Amygdala (tissue), 56 donors: ENCODE data around the gene L1CAM.
A peak's percentile ranks its signal among the peaks of the same experiment; 100 is the strongest.

Experiments
- DNase-seq, 56 donors: peaks; one replicate each; lab custom pipeline; 2025; lab: John Stamatoyannopoulos, UW

L1CAM gene

DNA sequence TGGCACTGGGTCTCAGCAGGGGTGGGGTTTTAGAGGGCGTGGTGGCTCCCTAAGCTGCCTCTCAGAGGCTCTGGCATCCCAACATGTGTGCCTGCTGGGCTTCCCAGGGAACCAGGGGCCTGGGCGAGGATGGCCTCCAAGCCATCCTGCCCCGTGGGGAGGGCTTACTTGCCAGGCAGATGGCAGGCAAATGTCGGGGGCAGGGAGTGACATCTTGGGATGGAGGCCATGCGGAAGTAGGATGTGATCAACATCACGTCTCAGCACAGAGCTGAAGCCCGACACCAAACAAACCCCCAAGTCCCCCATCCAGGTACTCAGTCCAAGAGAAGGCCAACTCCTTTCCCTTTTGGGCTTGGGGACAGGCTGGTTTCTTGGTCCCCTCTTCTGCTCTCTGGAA is 4.7 kb downstream of the L1CAM start:
- no peak for DNase-seq

DNA sequence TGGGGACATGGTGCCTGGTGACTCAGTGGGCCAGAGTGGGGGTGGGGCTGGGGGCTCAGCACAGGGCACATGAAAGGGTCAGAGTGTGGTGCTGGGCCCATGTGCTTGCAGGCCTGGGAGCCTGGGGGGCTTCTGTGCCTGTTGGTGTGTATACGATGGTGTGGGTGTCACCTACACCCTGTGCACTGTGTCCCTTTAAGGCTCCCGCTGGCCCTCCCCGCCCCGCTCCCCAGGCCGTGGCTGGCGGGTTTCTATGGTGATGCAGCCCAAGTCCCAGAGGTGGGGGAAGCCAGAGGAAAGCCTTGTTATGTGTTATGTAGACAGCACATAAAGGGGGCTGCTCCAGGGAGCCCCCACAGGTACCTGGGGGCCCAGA is 5.5 kb downstream of the L1CAM start:
- no peak for DNase-seq

DNA sequence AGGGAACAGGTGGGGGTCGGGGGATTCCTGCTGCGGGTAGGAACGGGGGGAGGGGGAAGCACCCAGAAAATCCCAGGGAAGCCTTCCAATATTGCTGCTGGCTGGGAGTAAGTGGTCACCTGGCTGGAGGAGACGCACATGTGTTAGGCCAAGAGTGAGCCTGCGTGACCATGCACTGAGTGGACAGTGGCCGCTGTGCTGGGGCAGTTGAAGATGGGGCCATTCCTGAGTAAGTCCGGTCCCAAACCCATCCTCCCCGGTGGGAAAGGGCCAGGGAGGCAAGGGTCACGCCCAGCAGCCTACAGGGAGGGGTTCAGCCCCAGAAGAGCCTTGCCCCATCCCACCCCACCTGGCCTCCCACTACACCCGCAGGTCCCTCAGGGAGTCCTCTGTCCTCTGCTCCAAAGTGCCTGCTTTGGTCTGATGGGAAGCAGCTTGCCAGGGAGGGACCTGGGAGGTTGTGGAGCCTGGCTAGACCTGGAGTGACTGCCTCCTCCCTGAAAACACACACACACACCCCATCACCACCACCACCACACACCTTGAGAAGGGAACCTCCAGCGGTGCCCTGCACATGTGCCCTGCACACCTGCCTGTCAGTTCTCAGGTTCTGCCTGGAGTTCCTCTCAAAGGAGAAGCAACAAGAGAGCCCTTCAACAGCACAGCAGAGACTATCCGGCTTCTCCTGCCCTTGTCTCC is 6.1 kb downstream of the L1CAM start:
- no peak for DNase-seq

DNA sequence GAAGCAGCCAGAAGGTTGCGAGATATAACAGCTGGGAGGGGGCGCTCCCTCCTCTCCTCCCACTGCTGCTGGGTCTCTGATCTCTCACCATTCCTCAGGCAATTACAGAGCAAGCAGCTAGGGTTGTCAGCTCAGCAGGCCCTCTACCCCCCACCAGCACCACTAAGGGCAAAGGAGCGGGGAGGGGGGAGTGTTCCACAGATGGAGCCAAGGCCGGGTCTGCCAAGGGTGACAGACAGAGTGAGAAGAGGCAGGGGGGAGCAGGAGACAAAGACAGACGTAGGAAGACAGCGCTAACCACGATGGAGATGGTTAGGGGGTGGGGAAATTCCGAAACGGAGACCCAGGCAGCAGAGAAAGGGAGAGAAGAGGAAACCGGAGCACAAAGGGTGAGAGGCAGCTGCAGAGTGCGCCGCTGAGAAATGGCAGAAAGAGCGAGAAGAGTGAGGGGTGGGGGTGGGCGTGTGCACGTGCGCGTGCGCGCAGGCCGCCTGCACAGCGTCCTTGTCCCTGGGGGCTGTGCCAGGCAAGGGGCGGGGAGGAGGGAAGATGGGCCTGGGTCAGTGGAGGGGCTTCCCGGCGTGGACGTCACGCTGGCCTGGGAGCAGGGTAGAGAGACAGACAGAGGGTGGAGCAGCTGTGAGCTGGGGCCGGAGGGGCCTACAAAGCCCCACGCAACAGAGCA is 6.9 kb downstream of the L1CAM start:
- no peak for DNase-seq

DNA sequence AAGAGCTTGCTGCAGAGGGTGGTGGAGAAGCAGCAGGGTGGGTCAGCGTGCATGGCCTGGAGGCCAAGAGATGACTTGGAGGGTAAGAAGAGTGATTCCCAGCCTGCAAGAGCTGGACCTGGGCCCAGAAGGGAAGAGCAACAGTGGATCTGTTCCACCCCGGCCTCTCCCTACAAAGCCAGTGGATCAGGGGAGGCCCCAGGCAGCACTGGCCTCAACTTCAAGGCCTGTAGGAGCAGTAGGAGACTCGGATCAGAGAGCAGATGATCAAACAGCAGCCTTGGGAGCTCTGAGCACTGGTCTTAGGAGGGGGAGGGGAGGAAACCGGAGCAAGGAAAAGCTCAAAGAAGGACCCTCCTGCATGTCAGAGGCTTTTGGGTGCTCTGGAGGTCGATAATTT is 7.6 kb downstream of the L1CAM start:
- DNase-seq = no peak

DNA sequence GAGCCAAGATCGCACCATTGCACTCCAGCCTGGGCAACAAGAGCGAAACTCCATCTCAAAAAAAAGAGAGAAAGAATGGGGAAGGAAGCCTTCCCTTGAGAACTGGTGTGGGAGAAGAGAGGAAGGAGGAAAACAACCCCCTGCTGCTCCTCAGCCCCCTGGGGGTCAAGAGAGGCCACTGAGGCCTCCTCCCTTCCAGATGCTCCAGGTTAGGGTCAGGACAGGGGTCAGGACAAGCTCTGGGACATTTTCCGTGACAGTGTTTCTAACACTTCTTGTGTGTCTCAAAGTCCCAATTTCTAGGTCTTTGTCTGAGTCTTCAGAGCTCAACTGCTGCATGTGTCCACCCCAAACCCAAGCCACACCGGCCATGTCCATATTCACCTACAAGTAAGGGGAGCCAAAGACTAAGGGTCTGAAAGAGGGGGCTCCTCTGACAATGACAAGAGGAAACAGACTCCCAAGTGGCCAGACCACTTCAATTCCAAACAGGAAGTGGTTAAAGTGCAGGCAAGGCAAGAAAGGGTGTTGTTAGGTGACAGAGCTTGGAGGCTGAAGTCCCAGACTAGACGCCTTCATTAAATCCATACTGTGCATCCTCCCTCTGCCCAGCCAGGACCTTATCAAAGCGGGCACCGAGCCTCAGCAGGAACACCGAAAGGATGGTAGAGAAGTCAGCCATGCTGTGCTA is 8.3 kb downstream of the L1CAM start:
- DNase-seq = no peak

DNA sequence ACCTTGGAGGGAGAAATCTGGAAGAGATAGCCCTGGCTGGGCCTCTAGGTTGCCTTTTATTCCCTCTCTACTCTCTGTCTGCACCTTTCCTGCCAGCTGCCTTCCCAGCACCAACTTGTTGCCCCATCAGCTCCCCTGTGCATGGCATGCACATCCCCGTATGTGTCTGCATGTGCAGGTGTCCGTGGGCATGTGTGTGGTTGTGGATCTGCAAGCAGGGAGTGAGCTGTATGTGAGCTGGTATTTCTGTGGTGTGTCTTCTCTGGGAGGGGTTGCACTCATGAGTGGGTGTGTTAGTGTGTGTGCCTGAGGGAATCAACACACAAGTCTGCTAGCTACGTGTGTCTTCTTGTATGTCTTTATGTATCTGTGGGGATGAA is 9.9 kb downstream of the L1CAM start:
- no peak for DNase-seq

DNA sequence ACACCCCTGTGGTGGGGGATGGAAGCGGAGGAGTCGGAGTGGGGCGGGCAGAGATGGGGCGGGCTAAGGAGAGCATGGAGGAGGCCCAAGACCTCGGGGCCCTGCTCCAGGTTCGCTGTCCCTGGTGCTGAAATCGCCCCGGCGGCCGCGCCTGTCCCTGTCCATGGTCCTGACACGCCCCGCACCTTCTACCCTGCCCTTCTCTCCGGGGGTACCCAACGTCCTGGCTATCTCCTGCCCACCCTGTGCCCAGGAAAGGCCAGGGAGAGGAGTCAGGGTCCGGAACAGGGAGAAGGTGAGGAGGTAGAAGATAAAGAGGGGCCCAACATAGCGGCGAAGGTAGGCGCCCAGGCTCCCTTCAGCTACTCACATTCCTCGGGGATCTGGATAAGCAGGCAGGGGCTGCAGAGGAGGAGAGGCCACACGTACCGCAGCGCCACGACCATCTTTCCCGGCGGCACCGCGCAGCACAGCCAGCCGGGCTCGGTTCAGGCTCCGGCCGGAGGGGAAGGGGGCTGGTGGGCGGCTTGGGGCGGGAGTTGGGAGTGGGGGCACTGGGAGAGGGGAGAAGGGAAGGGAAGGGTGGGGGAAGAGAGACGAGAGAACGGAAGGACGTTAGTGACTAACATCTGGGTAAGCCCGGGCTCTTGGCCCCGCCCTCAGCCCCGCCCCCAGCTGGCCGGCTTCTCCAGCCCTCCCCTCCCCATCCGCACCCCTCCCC is 10.4 kb downstream of the L1CAM start:
- DNase-seq = peak in 33 of 56 donors; percentile 1 to 68 (median 20)

DNA sequence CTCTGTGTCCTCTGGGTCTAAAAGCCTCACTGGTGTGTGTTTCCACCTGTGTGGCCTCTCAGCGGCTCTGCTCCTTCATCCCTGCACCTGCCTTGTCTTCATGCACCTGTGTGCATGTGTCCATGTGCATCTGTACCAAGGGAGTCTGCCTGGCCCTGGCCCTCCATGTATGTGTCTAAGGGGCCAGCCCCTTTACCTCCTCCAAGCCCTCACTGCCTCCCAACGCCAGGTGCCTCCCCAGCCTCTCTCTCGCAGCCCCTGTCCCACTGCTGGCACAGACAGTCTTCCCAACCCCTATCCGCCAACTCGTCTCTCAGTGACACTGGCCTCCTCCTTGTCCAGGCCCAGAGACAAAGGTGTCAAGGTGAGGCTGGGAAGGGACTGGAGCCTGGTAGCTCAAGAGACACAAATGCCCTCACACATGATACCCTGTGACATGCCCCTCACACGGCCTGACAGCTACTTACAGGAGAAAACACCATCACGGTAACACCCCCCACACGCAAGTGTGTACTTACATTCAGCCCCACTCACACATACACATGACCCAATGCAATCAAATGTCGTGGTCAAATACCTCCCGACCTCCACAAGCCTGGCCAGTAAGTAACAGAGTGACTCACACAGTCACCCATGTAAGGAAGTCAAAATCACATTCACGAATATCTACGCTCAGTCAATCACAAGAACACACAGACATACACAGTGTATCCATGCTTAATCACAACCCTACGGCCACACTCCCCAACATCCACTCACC is 11.4 kb downstream of the L1CAM start:
- DNase-seq = no peak

DNA sequence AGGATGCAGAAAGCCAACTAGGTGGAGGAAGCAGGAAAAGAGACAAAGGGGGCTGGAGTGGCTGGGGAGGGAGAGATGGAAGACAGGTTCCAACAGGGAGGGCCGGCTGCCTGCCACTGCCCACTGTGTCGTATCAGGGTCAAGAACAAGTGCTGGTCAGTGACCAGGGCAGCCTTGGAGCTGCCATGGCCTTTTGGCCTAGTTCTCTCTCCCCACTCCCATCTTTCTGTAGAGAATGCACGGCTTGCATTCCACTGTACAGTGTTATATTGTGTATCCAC is 11.9 kb downstream of the L1CAM start:
- DNase-seq = no peak

DNA sequence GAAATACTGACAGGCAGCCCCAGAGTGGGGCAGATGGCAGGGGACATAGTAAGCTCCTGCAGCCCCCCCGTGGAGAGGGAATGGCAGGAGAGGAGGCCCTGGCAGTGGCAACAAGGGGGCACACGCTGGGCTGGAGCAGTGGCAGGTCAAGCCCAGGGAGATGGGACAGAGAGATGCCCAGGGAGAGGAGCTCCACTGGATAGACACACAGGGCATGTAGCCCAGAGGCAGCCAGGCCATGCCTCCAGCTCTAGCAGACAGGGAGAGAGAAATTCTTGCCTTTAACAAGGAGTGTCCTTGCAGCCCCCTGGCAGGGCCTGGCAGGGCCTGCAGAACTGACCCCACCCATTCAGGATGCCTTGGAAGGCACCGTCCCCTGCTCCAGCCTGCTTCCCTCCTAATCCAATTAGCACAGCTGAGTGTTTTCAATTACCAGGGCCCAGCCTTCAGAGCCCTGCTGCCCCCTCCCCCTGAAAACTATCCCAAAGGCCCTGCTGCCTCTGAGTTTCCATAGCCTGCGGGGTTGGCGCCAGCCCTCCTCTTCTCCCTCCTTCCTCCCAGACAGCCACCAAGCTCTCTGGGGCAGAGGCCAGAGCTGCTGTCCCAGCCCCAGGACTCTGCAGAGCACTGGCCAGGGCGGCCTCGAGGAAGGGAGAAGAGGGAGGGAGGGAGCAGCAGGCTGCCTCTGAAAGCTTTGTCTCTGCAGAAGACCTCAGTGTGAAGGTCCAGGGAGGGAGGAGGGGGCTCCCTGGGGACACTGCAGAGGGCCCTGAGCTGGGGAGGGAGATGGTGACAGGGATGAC is 12.5 kb downstream of the L1CAM start:
- peak in 1 of 56 donors; percentile 3 for DNase-seq

DNA sequence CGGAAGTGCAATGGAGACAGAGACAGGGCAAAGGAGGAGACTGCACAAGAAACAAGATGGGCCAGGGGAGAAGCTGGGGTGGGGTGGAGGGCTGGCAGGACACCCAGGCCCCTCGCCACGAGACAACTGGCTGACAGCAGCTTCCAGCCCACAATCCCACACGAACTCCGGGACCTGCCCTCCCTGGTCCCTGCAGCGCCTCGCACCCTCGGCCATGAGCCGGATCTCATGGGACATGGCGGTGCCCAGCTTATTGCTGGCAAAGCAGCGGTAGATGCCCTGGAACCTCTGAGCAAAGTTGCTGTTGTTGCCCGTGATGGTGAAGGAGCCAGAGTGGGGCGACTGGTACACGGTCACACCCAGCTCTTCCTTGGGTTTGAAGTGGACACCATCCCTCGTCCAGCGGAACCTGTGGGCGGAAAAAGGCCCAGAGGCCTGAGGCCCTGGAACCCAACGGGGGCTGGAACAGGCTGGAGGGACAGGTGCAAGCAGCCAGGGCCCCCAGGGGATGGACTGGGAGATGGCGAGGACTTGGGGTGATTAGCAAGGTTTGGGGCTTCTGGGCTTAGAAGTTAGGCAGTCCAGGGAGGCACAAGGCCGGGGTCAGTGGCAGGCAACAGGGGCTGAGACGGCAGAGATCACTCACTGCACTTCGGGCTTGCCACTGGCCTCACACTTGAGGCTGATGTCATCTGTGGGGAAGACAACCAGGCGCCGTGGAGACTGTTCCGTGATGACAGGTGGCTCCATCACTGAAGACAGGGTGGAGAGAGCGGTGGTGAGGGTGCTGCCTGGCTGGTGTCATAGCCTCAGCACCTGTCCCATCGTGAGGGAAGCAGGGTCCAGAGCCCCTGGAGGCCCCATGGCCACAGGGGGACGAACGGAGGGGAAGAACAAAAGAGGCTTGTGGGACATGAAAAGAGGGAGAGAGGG is 13.8 kb downstream of the L1CAM start:
- DNase-seq = no peak

DNA sequence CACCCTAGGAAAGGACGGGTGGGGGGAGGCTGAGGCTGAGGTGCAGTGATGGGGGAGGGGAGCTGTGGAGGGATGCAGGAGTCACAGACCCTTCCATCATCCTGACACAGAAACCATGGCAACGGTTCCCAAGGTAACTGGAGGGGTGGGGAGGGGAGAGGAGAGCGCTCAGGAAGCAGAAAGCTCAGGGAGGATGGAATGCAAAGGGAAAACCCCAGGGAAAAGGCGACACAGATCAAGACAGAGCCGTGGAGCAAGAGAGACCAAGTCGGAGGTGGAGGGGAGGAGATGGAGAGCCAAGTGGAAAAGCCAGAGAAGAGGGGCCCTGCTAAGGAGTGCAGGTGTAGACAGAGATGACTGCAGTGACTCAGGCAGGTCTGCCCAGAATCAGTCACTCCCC is 14.5 kb downstream of the L1CAM start:
- no peak for DNase-seq

DNA sequence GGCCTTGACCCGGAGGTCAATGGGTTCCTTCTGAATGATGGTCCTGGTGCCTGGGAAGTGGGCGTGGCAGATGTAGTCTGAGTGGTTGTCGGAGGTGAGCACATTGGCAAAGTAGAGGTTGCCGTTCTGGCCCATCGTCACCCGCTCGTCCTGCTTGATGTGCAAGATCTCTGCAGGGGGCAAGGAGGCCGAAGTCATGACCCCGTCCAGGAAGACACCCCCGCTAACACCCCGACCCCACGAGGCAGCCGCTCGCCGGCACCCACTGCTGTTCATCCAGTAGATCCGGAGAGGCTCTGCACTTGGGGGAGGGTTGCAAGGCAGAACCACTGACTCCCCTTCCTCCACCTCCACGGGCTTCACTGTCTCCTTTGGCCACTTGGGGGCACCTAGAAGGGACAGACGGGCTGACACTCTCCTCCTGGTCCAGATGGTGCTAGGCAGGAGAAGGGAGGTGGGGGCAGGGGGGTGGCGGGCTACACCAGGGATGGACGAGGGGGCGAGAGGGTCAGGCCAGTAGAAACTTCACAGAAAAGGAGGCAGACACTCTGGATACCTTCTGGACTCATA is 15.1 kb downstream of the L1CAM start:
- DNase-seq = no peak

DNA sequence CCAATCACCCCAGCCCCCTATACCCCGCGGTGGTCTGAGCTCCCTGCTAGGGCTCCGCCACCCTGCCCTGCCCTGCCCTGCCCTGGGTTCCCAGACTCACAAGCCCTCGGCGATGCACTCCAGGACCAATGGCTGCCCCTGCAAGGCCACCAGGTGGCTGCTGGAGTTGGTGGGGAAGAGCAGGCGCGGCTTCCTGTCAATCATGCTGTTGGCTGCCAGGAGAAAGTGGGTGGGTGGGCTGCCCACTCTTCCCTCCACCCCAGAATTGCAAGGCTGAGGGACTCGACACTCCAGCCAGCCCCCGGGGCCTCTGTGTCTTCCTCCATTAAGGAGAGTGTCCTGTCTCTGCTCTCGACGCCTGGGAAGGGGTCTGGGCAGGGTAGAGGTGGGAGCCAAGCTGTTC is 15.7 kb downstream of the L1CAM start:
- DNase-seq = no peak

DNA sequence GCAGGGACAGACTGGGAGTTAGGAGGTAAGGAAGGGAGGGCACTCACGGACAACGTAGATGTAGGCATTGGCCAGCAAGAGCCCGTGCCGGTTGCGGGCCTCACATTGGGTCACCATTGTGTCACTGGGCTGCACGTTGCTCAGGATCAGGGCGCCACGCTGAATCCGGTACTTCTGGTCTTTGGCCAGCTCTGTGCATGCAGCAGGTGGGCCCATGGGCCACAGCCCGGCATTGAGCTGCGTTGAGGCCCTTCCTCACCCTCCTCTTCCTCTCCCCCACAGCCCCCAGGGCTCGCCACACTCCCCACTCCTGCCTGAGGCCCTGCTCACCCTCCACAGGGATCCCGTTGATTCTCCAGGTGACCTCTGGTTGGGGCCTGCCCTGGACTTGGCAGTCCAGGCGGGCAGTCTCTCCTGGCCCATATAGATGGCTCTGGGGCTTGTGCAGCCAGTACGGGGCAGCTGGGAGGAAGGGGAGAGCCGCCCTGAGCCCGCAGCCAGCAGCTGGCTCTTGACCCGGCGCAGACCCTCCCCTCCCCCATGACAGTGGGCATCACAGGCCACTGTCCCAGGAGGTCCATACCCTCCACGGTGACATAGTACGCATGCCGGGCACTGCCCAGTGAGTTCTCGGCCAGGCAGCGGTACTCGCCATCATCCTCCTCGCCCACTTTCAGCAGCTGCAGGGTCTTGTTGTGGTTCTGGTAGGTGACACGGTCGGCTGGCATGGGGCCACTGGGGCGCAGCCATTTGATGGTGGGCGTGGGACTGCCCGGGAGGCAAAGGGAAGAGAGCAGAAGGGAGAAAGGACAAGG is 16.3 kb downstream of the L1CAM start:
- DNase-seq = no peak
